Measurements from ENCODE around the gene OR5M3. TPM values are rescaled to one million over a fixed set of nuclear protein-coding genes. Genes with fewer than 3 reads are reported as not detected.

Gene OR5M3
- total RNA-seq, 3 donors from 2014 or later: not detected

- intact Hi-C loops (cut with DNase I; ENCODE audit: low total_unique reads): no loop called here
- TF ChIP-seq CTCF (IDR thresholded peaks at IDR 0.05) (no peak), POLR2AphosphoS5 (IDR thresholded peaks at IDR 0.05) (no peak), POLR2A (IDR thresholded peaks at IDR 0.05) (no peak)
Observed at GRCh38 chr11:56495117-56495516, 22.0 kb upstream of the OR5M3 start.

DNA sequence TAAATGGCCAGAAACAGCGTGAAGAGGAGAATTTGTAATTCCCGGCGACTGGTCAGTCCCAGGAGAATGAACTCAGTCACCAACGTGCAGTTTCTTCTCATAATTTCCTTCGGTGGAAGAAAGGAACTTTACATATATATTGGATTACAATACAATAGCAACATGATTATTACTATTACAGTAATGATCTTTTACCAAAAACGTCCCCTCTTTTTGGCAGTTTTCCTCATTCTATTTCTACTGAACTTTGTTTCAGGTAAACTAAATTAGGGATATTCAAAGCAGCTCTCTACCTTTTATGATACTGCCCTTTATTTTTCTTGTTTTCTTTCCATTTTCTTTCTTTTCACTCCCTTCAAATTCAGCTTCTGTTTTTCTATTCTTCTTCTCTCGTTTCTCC, 18.1 kb upstream of the OR5M3 start, which contains the start of gene OR5M8:
Gene OR5M8 (minus strand): TSS at position 101 of the 400 bp plus-strand sequence. CDS start 0 bp downstream, at position 101.
- intact Hi-C loops (cut with DNase I; ENCODE audit: low total_unique reads): no loop called here
- no peaks in the 10 kb centered on the region for H3K27me3 ChIP-seq
- no peak within 1 kb of the TSS for H3K4me3 ChIP-seq
- H3K9me3 ChIP-seq: peaks cover 0 to 10% of the 10 kb centered on the region in 2 donors
- H3K4me1 ChIP-seq: no peaks in the 10 kb centered on the region
- DNase-seq (ENCODE audit: low spot score in 2 of 2): no peak
- no peak within 1 kb of the TSS for H3K27ac ChIP-seq
- H3K36me3 ChIP-seq: no peaks in the 10 kb centered on the region
- no peak for TF ChIP-seq POLR2A (IDR thresholded peaks at IDR 0.05)
- TF ChIP-seq POLR2AphosphoS5 (IDR thresholded peaks at IDR 0.05): no peak
- no peak for TF ChIP-seq CTCF (IDR thresholded peaks at IDR 0.05)

More at GRCh38 chr11:56495117-56495516, 22.0 kb upstream of the OR5M3 start:
- no peak overlapping the region for H3K4me3 ChIP-seq
- H3K27me3 ChIP-seq: no peaks in the 10 kb centered on the region
- H3K27ac ChIP-seq: no peak overlapping the region
- no peaks in the 10 kb centered on the region for H3K4me1 ChIP-seq
- no peak for DNase-seq (ENCODE audit: low spot score in 2 of 2)
- peaks cover 0 to 4% of the 10 kb centered on the region in 2 donors for H3K9me3 ChIP-seq
- H3K36me3 ChIP-seq: no peaks in the 10 kb centered on the region

GRCh38 chr11:56486801-56487200, 13.6 kb upstream of the OR5M3 start:
- no peak for DNase-seq (ENCODE audit: low spot score in 2 of 2)
- TF ChIP-seq POLR2AphosphoS5 (IDR thresholded peaks at IDR 0.05): no peak
- no peak for TF ChIP-seq CTCF (IDR thresholded peaks at IDR 0.05)
- TF ChIP-seq POLR2A (IDR thresholded peaks at IDR 0.05): no peak
- no peaks in the 10 kb centered on the region for H3K4me1 ChIP-seq
- H3K36me3 ChIP-seq: no peaks in the 10 kb centered on the region
- H3K9me3 ChIP-seq: peaks cover 0 to 10% of the 10 kb centered on the region in 2 donors
- intact Hi-C loops (cut with DNase I; ENCODE audit: low total_unique reads): no loop called here
- no peak overlapping the region for H3K27ac ChIP-seq
- H3K4me3 ChIP-seq: no peak overlapping the region
- no peaks in the 10 kb centered on the region for H3K27me3 ChIP-seq

DNA sequence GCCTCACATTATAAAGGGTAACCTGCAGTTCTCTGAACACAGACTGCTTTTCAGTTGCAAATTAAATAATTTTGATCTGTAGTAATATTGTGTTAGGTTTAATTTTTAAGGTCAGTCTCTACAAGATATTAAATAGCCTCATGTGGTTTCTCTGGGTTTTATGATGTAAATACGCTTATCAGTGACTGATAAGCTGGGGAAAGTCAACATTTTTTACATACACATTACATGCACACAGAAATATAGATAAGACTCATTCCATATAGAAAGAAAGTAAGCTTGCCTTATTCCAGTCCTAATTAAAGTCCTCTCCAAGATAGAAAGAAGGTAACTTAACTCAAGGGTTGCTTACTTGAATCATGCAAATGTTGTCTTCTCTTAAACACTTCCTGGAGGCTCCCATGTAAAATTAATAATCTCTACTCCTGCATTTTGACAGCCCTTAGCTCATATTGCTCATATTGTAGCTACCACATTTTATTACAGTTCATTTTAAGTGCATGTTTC, 1.6 kb upstream of the OR5M3 start:
- Histone ChIP-seq H3K4me3 (no peak overlapping the region), H3K9me3 (no peaks in the 10 kb centered on the region), H3K4me1 (no peaks in the 10 kb centered on the region), H3K27ac (no peak overlapping the region), H3K27me3 (no peaks in the 10 kb centered on the region), H3K36me3 (no peaks in the 10 kb centered on the region)
- intact Hi-C loops (cut with DNase I; ENCODE audit: low total_unique reads): no loop called here
- no peak for DNase-seq (ENCODE audit: low spot score in 2 of 2)
- TF ChIP-seq POLR2A (IDR thresholded peaks at IDR 0.05) (no peak), POLR2AphosphoS5 (IDR thresholded peaks at IDR 0.05) (no peak)

GRCh38 chr11:56457076-56457475, 16.1 kb downstream of the OR5M3 start:
- Histone ChIP-seq H3K27me3 (no peaks in the 10 kb centered on the region), H3K4me1 (no peaks in the 10 kb centered on the region), H3K9me3 (no peaks in the 10 kb centered on the region), H3K27ac (no peak overlapping the region), H3K4me3 (no peak overlapping the region), H3K36me3 (no peaks in the 10 kb centered on the region)
- intact Hi-C loops (cut with DNase I; ENCODE audit: low total_unique reads): no loop called here
- TF ChIP-seq POLR2AphosphoS5 (IDR thresholded peaks at IDR 0.05): no peak
- TF ChIP-seq POLR2A (IDR thresholded peaks at IDR 0.05): no peak
- no peak for DNase-seq (ENCODE audit: low spot score in 2 of 2)

DNA sequence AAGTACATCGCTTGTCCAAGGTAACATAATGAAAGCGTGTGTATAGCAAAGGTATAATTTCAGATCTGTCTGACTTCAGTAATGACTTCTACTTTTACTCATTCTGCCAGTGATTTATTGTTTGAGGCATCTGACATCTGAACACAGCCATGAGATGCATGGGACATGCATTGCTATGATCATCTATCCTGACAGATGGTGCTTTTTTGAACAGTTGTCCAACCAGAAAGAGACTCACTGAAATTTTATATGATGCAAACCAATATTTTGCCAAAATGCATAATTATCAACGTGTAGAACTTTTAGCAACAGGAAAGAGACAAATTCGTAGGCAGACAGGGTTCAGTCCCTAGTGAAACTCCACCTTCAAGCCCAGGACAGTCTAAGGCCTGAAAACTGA, 19.6 kb downstream of the OR5M3 start:
- Histone ChIP-seq H3K4me3 (no peak overlapping the region), H3K27me3 (no peaks in the 10 kb centered on the region), H3K27ac (no peak overlapping the region), H3K36me3 (no peaks in the 10 kb centered on the region), H3K4me1 (no peaks in the 10 kb centered on the region), H3K9me3 (no peaks in the 10 kb centered on the region)
- DNase-seq (ENCODE audit: low spot score in 2 of 2): no peak
- TF ChIP-seq CTCF (IDR thresholded peaks at IDR 0.05): no peak
- no peak for TF ChIP-seq POLR2A (IDR thresholded peaks at IDR 0.05)
- TF ChIP-seq POLR2AphosphoS5 (IDR thresholded peaks at IDR 0.05): no peak
- intact Hi-C loops (cut with DNase I; ENCODE audit: low total_unique reads): no loop called here

Other genes with a start within 250 kb of the OR5M3 start
- not detected for gene OR5T2, start 239.1 kb downstream of the OR5M3 start, total RNA-seq
- gene OR5T3, start 221.1 kb downstream of the OR5M3 start, total RNA-seq: not detected
- gene OR5T1, start 199.2 kb downstream of the OR5M3 start, total RNA-seq: not detected
- not detected for gene OR8H1, start 181.1 kb downstream of the OR5M3 start, total RNA-seq
- not detected for gene OR8K3, start 158.2 kb downstream of the OR5M3 start, total RNA-seq
- not detected for gene OR8K1, start 127.3 kb downstream of the OR5M3 start, total RNA-seq
- not detected for gene OR8J1, start 119.1 kb downstream of the OR5M3 start, total RNA-seq
- not detected for gene OR8U1, start 97.7 kb downstream of the OR5M3 start, total RNA-seq
- not detected for gene OR5AL1, start 60.7 kb downstream of the OR5M3 start, total RNA-seq
- not detected for gene OR5M8, start 18.0 kb upstream of the OR5M3 start, total RNA-seq
- gene OR5M11, start 69.9 kb upstream of the OR5M3 start, total RNA-seq: not detected
- not detected for gene OR5M10, start 104.4 kb upstream of the OR5M3 start, total RNA-seq
- not detected for gene OR5M1, start 141.5 kb upstream of the OR5M3 start, total RNA-seq
- gene OR5AP2, start 169.1 kb upstream of the OR5M3 start, total RNA-seq: not detected
- gene OR5AR1, start 190.3 kb upstream of the OR5M3 start, total RNA-seq: not detected
- gene OR9G1, start 225.7 kb upstream of the OR5M3 start, total RNA-seq: not detected

Measured in breast epithelium (tissue), 4 donors.